GM10248 (cell line): ENCODE measurements around the gene ZNF431.
"Not testable (repeated sequence)": the region's sequence is repeated elsewhere in the genome, so short reads cannot be mapped to it uniquely, and the experiment has no call there.

ENCODE experiments used
- CTCF ChIA-PET: fragments of 300-600 bp; sonication (Branson Sonifier 250); formaldehyde crosslinking; extraction: SDS; loops from one replicate; lab custom pipeline; 2021; ENCODE audit warnings: antibody characterized with exemption; lab: Yijun Ruan, JAX
- POLR2A ChIA-PET: fragments of 350-650 bp; sonication (Branson Sonifier 250); formaldehyde crosslinking; extraction: SDS; loops from one replicate; lab custom pipeline; 2020; ENCODE audit warnings: antibody characterized with exemption; lab: Yijun Ruan, JAX
- DNase-seq: peaks from one replicate; pipeline ENCODE4 v3.0.0; 2012; ENCODE audit errors: extremely low spot score
- CTCF ChIP-seq: IDR thresholded peaks from 2 replicates; pipeline ENCODE4 v1.5.1; 2012; ENCODE audit warnings: mild to moderate bottlenecking, low read depth; ENCODE audit errors: extremely low read depth, missing control alignments, control extremely low read depth

The ZNF431 gene

GRCh38 chr19:21128901-21129698 lies 12.7 kb upstream of the ZNF431 start:
- CTCF ChIA-PET = no interaction called here
- POLR2A ChIA-PET = no interaction called here
- DNase-seq = no peak
- no peak for TF ChIP-seq CTCF

GRCh38 chr19:21130097-21130775 lies 11.6 kb upstream of the ZNF431 start:
- DNase-seq = no peak
- ChIA-PET POLR2A (no interaction called here), CTCF (no interaction called here)
- TF ChIP-seq CTCF = no peak

- ChIA-PET POLR2A (no interaction called here), CTCF (interaction anchor here (1.2 kb wide), 1 partner anchor 22 kb away, joined by 3 read pairs; no protein-coding TSS in a partner anchor)
- TF ChIP-seq CTCF = no peak
- no peak for DNase-seq
These were observed 8.2 kb upstream of the ZNF431 start for GRCh38 chr19:21133633-21134032.

GRCh38 chr19:21134934-21135366 lies 6.9 kb upstream of the ZNF431 start:
- no peak for TF ChIP-seq CTCF
- ChIA-PET POLR2A (no interaction called here), CTCF (no interaction called here)
- no peak for DNase-seq

DNA sequence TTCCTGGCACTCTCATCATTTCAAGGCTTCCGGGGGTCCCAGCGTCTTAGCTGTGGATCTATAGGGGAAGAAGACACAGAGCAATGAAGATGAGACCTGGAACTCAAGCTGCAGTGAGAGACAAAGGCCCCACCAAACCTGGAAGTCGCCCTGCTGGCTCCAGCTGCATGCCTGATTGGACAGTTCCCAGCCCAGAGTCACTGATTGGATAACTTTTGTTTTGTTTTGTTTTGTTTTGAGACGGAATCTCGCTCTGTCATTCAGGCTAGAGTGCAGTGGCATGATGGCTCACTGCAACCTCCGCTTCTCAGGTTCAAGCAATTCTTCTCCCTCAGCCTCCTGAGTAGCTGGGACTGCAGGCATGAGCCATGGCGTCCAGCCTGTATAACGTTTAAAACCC lies 6.4 kb upstream of the ZNF431 start:
- POLR2A ChIA-PET = no interaction called here
- CTCF ChIA-PET = no interaction called here

DNA sequence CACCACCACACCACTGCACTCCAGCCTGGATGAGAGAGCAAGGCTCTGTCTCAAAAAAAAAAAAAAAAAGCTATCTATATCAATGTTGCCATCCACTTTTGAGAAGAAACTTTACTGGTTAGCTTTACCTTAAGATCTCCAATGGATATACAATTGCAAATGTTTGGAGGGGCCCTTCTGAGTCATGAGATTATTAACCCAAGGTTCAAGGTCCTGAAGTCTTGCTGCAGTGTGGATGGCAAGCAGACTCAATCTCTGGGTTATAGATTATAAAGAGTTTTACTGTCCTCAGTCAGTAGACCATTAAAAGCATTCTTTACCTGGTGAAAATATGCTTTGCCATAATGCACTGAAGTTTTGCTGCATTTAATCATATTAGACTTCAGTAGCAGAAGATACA lies 3.7 kb upstream of the ZNF431 start:
- no peak for DNase-seq
- ChIA-PET POLR2A (no interaction called here), CTCF (no interaction called here)
- no peak for TF ChIP-seq CTCF

More for the DNA sequence above, 6.4 kb upstream of the ZNF431 start:
- no peak for DNase-seq
- no peak for TF ChIP-seq CTCF

- POLR2A ChIA-PET = interaction anchor here (0.7 kb wide), 1 partner anchor 37 kb away, joined by 3 read pairs; no protein-coding TSS in a partner anchor
- DNase-seq, CTCF ChIA-PET: not testable (repeated sequence)
These were observed 834 bp upstream of the ZNF431 start for GRCh38 chr19:21141006-21141405.
